ENCODE measurements around the gene CIROP. TPM values are rescaled to one million over a fixed set of nuclear protein-coding genes. Genes with fewer than 3 reads are reported as not detected.

Gene CIROP
- total RNA-seq, 4 donors from 2014 or later: not detected

- TF ChIP-seq POLR2AphosphoS5 (IDR thresholded peaks at IDR 0.05): no peak
- no peak for TF ChIP-seq CTCF (IDR thresholded peaks at IDR 0.05)
- no peak for TF ChIP-seq EP300 (IDR thresholded peaks at IDR 0.05)
- no peak for TF ChIP-seq POLR2A (IDR thresholded peaks at IDR 0.05)
- H3K4me3 ChIP-seq: no peak overlapping the region
- peaks cover 93% of the 10 kb centered on the region for H3K36me3 ChIP-seq
- no peak for DNase-seq (ENCODE audit: low spot score in 2 of 2)
- H3K4me1 ChIP-seq: peaks cover 18% of the 10 kb centered on the region
- H3K9me3 ChIP-seq: no peaks in the 10 kb centered on the region
- H3K27ac ChIP-seq: no peak overlapping the region
- WGBS: 71% methylated on average over 5 of the region's 5 CpGs
- no peaks in the 10 kb centered on the region for H3K27me3 ChIP-seq
Observed at GRCh38 chr14:23063601-23064000, 41.2 kb downstream of the CIROP start.

- no peak overlapping the region for H3K4me3 ChIP-seq
- H3K9me3 ChIP-seq: no peaks in the 10 kb centered on the region
- H3K4me1 ChIP-seq: peaks cover 14% of the 10 kb centered on the region
- peak in 1 of 2 donors; percentile 71 for DNase-seq (ENCODE audit: low spot score in 2 of 2)
- TF ChIP-seq POLR2AphosphoS5 (IDR thresholded peaks at IDR 0.05) (no peak), CTCF (IDR thresholded peaks at IDR 0.05) (no peak), EP300 (IDR thresholded peaks at IDR 0.05) (no peak)
- peaks cover 77% of the 10 kb centered on the region for H3K36me3 ChIP-seq
- H3K27me3 ChIP-seq: no peaks in the 10 kb centered on the region
- 36% methylated on average over 4 of the region's 4 CpGs for WGBS
- no peak overlapping the region for H3K27ac ChIP-seq
Observed at GRCh38 chr14:23062002-23062401, 42.8 kb downstream of the CIROP start.

GRCh38 chr14:23060536-23061260, 44.1 kb downstream of the CIROP start:
- no peaks in the 10 kb centered on the region for H3K27me3 ChIP-seq
- H3K4me1 ChIP-seq: peaks cover 27% of the 10 kb centered on the region
- peak in 1 of 2 donors; percentile 43 for DNase-seq (ENCODE audit: low spot score in 2 of 2)
- H3K9me3 ChIP-seq: no peaks in the 10 kb centered on the region
- TF ChIP-seq CTCF (IDR thresholded peaks at IDR 0.05): no peak
- no peak for TF ChIP-seq EP300 (IDR thresholded peaks at IDR 0.05)
- TF ChIP-seq POLR2AphosphoS5 (IDR thresholded peaks at IDR 0.05): no peak
- no peak for TF ChIP-seq POLR2A (IDR thresholded peaks at IDR 0.05)
- 96% methylated on average over 17 of the region's 17 CpGs for WGBS
- H3K36me3 ChIP-seq: peaks cover 65% of the 10 kb centered on the region
- no peak overlapping the region for H3K4me3 ChIP-seq
- no peak overlapping the region for H3K27ac ChIP-seq

GRCh38 chr14:23058654-23059504, 45.9 kb downstream of the CIROP start:
- peaks cover 53% of the 10 kb centered on the region for H3K36me3 ChIP-seq
- H3K4me1 ChIP-seq: peaks cover 27% of the 10 kb centered on the region
- WGBS: 90% methylated on average over 32 of the region's 32 CpGs
- no peaks in the 10 kb centered on the region for H3K27me3 ChIP-seq
- H3K4me3 ChIP-seq: no peak overlapping the region
- H3K27ac ChIP-seq: no peak overlapping the region
- no peaks in the 10 kb centered on the region for H3K9me3 ChIP-seq
- TF ChIP-seq POLR2AphosphoS5 (IDR thresholded peaks at IDR 0.05): no peak
- TF ChIP-seq EP300 (IDR thresholded peaks at IDR 0.05): no peak
- no peak for TF ChIP-seq POLR2A (IDR thresholded peaks at IDR 0.05)
- peak in 1 of 2 donors; percentile 37 for DNase-seq (ENCODE audit: low spot score in 2 of 2)

GRCh38 chr14:23057757-23058653, 46.8 kb downstream of the CIROP start:
- H3K27ac ChIP-seq: no peak overlapping the region
- no peaks in the 10 kb centered on the region for H3K27me3 ChIP-seq
- peaks cover 45% of the 10 kb centered on the region for H3K36me3 ChIP-seq
- H3K4me1 ChIP-seq: peaks cover 27% of the 10 kb centered on the region
- DNase-seq (ENCODE audit: low spot score in 2 of 2): peak; percentile 90 to 95
- 3% methylated on average over 13 of the region's 51 CpGs for WGBS
- TF ChIP-seq CTCF (IDR thresholded peaks at IDR 0.05) (peak; percentile 88 to 94), EP300 (IDR thresholded peaks at IDR 0.05) (no peak), POLR2A (IDR thresholded peaks at IDR 0.05) (no peak), POLR2AphosphoS5 (IDR thresholded peaks at IDR 0.05) (peak in 1 of 3 donors; percentile 30)
- H3K4me3 ChIP-seq: peak overlapping the region; percentile 65
- H3K9me3 ChIP-seq: no peaks in the 10 kb centered on the region

Measured in suprapubic skin (tissue), 4 donors.